H1 (cell line): Measurements from ENCODE around the gene DRC3. TPM values are rescaled to one million over a fixed set of nuclear protein-coding genes. Genes with fewer than 3 reads are reported as not detected.

Experiments
- CEBPB ChIP-seq: IDR thresholded peaks from 2 replicates; pipeline ENCODE4 v1.6.1; 2012; ENCODE audit warnings: low read depth, low read length
- CHD2 ChIP-seq: IDR thresholded peaks from 2 replicates; pipeline ENCODE4 v1.6.1; 2012; ENCODE audit warnings: low read length, improper control_type of control experiment
- CREB1 ChIP-seq: IDR thresholded peaks from 2 replicates; pipeline ENCODE4 v1.6.1; 2012; ENCODE audit warnings: inconsistent platforms
- JUN ChIP-seq: IDR thresholded peaks from 2 replicates; pipeline ENCODE4 v1.6.1; 2011; ENCODE audit warnings: low read depth, mild to moderate bottlenecking, improper control_type of control experiment, low read length
- KDM1A ChIP-seq: fragments of 200-600, 300-600 bp; sonication (generic); IDR thresholded peaks from 2 replicates; pipeline ENCODE4 v1.7.1; 2016; ENCODE audit warnings: mild to moderate bottlenecking, low read length, borderline replicate concordance
- SIX5 ChIP-seq: IDR thresholded peaks from 2 replicates; pipeline ENCODE4 v1.6.1; 2011; ENCODE audit warnings: mild to moderate bottlenecking, low read depth, low read length
- SP1 ChIP-seq: IDR thresholded peaks from 2 replicates; pipeline ENCODE4 v1.6.1; 2011; ENCODE audit warnings: low read depth, low read length
- polyA plus RNA-seq, 7 experiments: library from polyadenylated mRNA; depleted of rRNA in 3 of 7; stranded (reverse) in 5 of 7; unstranded in 2 of 7; fragments of >200 nt in 5 of 7; fragments of 200-250 nt in 2 of 7; gene quantifications; 1 replicate in 5 of 7; 2 replicates in 1 of 7; 4 replicates in 1 of 7; pipeline versions ENCODE4 v1.2.1 to v1.2.3, GENCODE V29; 2011 to 2013; ENCODE audit warnings: missing spikeins in 2 of 7, mixed read lengths in 2 of 7
- total RNA-seq: library from RNA; stranded (reverse); fragmentation: NEBNext Ultra II Directional; extraction: Animal tissue kit (Norgen Biotek cat#: 25700); gene quantifications from 2 replicates; pipeline ENCODE4 v1.2.1, GENCODE V29; 2021

Gene DRC3
- total and polyA plus RNA-seq, 2 of the 8 experiments (the other 6 are each of a cell fraction or from before 2014, with no cell fraction given), result 0.59 TPM; not detected in 1

- TF ChIP-seq JUN (no peak), KDM1A (no peak), CHD2 (no peak), SIX5 (no peak), CREB1 (no peak), CEBPB (no peak), SP1 (no peak)
Observed at GRCh38 chr17:17935321-17936271, 37.1 kb upstream of the DRC3 start (continued).
